H1 (cell line): ENCODE results near the gene PDZRN4. TPM values are rescaled to one million over a fixed set of nuclear protein-coding genes. Genes with fewer than 3 reads are reported as not detected.

Experiments used
- CTCF ChIA-PET: fragments of 300-600 bp; sonication (Branson Sonifier 250); formaldehyde crosslinking; loops from one replicate; lab custom pipeline; 2021; ENCODE audit not compliant: partially characterized antibody; lab: Charles Lee
- POLR2A ChIA-PET: fragments of 300-600 bp; sonication (Branson Sonifier 250); formaldehyde crosslinking; loops from one replicate; lab custom pipeline; 2021; ENCODE audit warnings: inconsistent platforms; ENCODE audit not compliant: partially characterized antibody; lab: Charles Lee
- DNase-seq, 2 experiments: peaks; one replicate each; pipeline versions ENCODE4 v3.0.0 to v3.0.0-alpha.2; 2010 to 2022; ENCODE audit warnings: low spot score in 2 of 2, low read depth in 1 of 2, mixed read lengths in 1 of 2
- FAIRE-seq: peaks from 2 replicates; lab custom pipeline; 2011; peaks lifted over from hg19 to GRCh38; lab: Jason Lieb, UNC
- H2AFZ ChIP-seq: 2 replicates; pipeline ENCODE4 v1.8.1; 2012; ENCODE audit warnings: low read length, inconsistent platforms
- H2AK5ac ChIP-seq: 2 replicates; pipeline ENCODE4 v1.6.1; 2013; ENCODE audit warnings: low read depth, low read length
- H2BK120ac ChIP-seq: replicated peaks from 2 replicates; pipeline ENCODE3; 2013; ENCODE audit warnings: low read depth, low read length, inconsistent platforms
- H2BK12ac ChIP-seq: 2 replicates; pipeline ENCODE4 v1.6.1; 2013; ENCODE audit warnings: low read depth, low read length
- H2BK15ac ChIP-seq: 2 replicates; pipeline ENCODE4 v1.6.1; 2013; ENCODE audit warnings: low read length
- H2BK20ac ChIP-seq: 2 replicates; pipeline ENCODE4 v1.6.1; 2013; ENCODE audit warnings: low read length
- H2BK5ac ChIP-seq: 2 replicates; pipeline ENCODE4 v1.6.1; 2013; ENCODE audit warnings: low read depth, low read length
- H3K14ac ChIP-seq: 2 replicates; pipeline ENCODE4 v1.6.1; 2013; ENCODE audit warnings: inconsistent platforms; ENCODE audit not compliant: insufficient read length
- H3K18ac ChIP-seq: 2 replicates; pipeline ENCODE4 v1.6.1; 2013; ENCODE audit warnings: low read length; ENCODE audit errors: extremely low read depth
- H3K23ac ChIP-seq: 2 replicates; pipeline ENCODE4 v1.6.1; 2013; ENCODE audit warnings: inconsistent platforms; ENCODE audit not compliant: insufficient read length
- H3K23me2 ChIP-seq: 2 replicates; pipeline ENCODE4 v1.6.1; 2013; ENCODE audit warnings: low read depth, low read length
- H3K27ac ChIP-seq: 2 replicates; pipeline ENCODE4 v1.6.1; 2011; ENCODE audit warnings: low read depth, low read length, inconsistent platforms
- H3K27me3 ChIP-seq, 4 experiments: replicated peaks in 1 of 4; 1 replicate in 1 of 4; 2 replicates in 3 of 4; pipeline versions ENCODE4 v1.6.1 to v1.8.1; 2011 to 2013; ENCODE audit warnings: low read length in 3 of 4, mild to moderate bottlenecking in 3 of 4, inconsistent platforms in 2 of 4, mixed read lengths in 2 of 4, moderate library complexity in 1 of 4; ENCODE audit not compliant: control insufficient read depth in 3 of 4, insufficient read depth in 3 of 4; ENCODE audit errors: extremely low read depth in 1 of 4
- H3K36me3 ChIP-seq, 4 experiments: 2 replicates each; pipeline versions ENCODE4 v1.6.1 to v1.8.1; 2011 to 2013; ENCODE audit warnings: mild to moderate bottlenecking in 4 of 4, low read length in 3 of 4, moderate library complexity in 2 of 4, control low read depth in 1 of 4, inconsistent platforms in 1 of 4; ENCODE audit not compliant: insufficient read depth in 4 of 4, control insufficient read depth in 2 of 4
- H3K4ac ChIP-seq: replicated peaks from 2 replicates; pipeline ENCODE3; 2013; ENCODE audit warnings: low read length, low read depth, mixed read lengths, inconsistent platforms; ENCODE audit not compliant: insufficient read length
- H3K4me1 ChIP-seq, 4 experiments: replicated peaks in 1 of 4; 1 replicate in 1 of 4; 2 replicates in 3 of 4; pipeline versions ENCODE4 v1.6.1 to v1.8.1; 2011 to 2013; ENCODE audit warnings: low read length in 3 of 4, inconsistent platforms in 2 of 4, mixed read lengths in 1 of 4; ENCODE audit not compliant: insufficient read depth in 4 of 4, control insufficient read depth in 3 of 4
- H3K4me2 ChIP-seq, 2 experiments: 2 replicates each; pipeline versions ENCODE4 v1.6.1 to v1.8.1; 2011 to 2013; ENCODE audit warnings: low read depth in 2 of 2, low read length in 2 of 2, control low read depth in 1 of 2, inconsistent platforms in 1 of 2, mild to moderate bottlenecking in 1 of 2; ENCODE audit not compliant: insufficient read depth in 1 of 2
- H3K4me3 ChIP-seq, 4 experiments: fragments of 200-600, 300-600 bp in 1 of 4; sonication (generic), shearing (Covaris generic), sonication (Bioruptor Twin) in 1 of 4; 2 replicates each; pipeline versions ENCODE4 v1.5.1 to v1.8.1; 2011 to 2016; ENCODE audit warnings: low read length in 4 of 4, low read depth in 3 of 4, control low read depth in 2 of 4, inconsistent platforms in 2 of 4, mild to moderate bottlenecking in 2 of 4, mixed read lengths in 1 of 4, moderate library complexity in 1 of 4; ENCODE audit not compliant: insufficient read depth in 2 of 4; ENCODE audit errors: extremely low read depth in 1 of 4
- H3K56ac ChIP-seq: replicated peaks from 2 replicates; pipeline ENCODE3; 2013; ENCODE audit warnings: low read depth, mild to moderate bottlenecking, mixed read lengths, low read length, inconsistent platforms; ENCODE audit not compliant: insufficient read length
- H3K79me1 ChIP-seq: 2 replicates; pipeline ENCODE4 v1.6.1; 2013; ENCODE audit warnings: low read depth, low read length, control low read depth
- H3K79me2 ChIP-seq, 2 experiments: 2 replicates each; pipeline versions ENCODE4 v1.6.1 to v1.8.1; 2012 to 2013; ENCODE audit warnings: low read length in 2 of 2, mild to moderate bottlenecking in 2 of 2, inconsistent platforms in 1 of 2; ENCODE audit not compliant: insufficient read depth in 2 of 2, control insufficient read depth in 1 of 2
- H3K9ac ChIP-seq, 4 experiments: replicated peaks in 1 of 4; 1 replicate in 1 of 4; 2 replicates in 3 of 4; pipeline versions ENCODE4 v1.6.1 to v1.8.1; 2011 to 2013; ENCODE audit warnings: low read depth in 3 of 4, low read length in 3 of 4, control low read depth in 2 of 4, mild to moderate bottlenecking in 2 of 4, moderate library complexity in 2 of 4, inconsistent platforms in 1 of 4; ENCODE audit errors: extremely low read depth in 1 of 4
- H3K9me3 ChIP-seq, 2 experiments: 2 replicates each; pipeline versions ENCODE4 v1.6.1 to v1.8.1; 2012 to 2013; ENCODE audit warnings: mild to moderate bottlenecking in 2 of 2, moderate library complexity in 2 of 2, control low read depth in 1 of 2, inconsistent platforms in 1 of 2, low read depth in 1 of 2, low read length in 1 of 2, mixed read lengths in 1 of 2; ENCODE audit not compliant: insufficient read depth in 2 of 2
- H4K20me1 ChIP-seq, 2 experiments: replicated peaks in 1 of 2; 2 replicates each; pipeline versions ENCODE3 to v1.8.1; 2011 to 2013; ENCODE audit warnings: inconsistent platforms in 2 of 2, low read length in 2 of 2, mild to moderate bottlenecking in 1 of 2; ENCODE audit not compliant: insufficient read depth in 2 of 2, control insufficient read depth in 1 of 2
- H4K5ac ChIP-seq: 2 replicates; pipeline ENCODE4 v1.6.1; 2013; ENCODE audit warnings: low read length, low read depth, mixed read lengths, inconsistent platforms; ENCODE audit not compliant: insufficient read length
- H4K8ac ChIP-seq: 2 replicates; pipeline ENCODE4 v1.8.0; 2013; ENCODE audit warnings: mild to moderate bottlenecking, moderate library complexity, low read length, inconsistent platforms; ENCODE audit not compliant: insufficient read depth; ENCODE audit errors: extremely low read depth
- H4K91ac ChIP-seq: replicated peaks from 2 replicates; pipeline ENCODE3; 2013; ENCODE audit warnings: low read length, mixed read lengths, inconsistent platforms; ENCODE audit not compliant: insufficient read length
- CHD1 ChIP-seq: IDR thresholded peaks from 2 replicates; pipeline ENCODE4 v1.6.1; 2012; ENCODE audit warnings: low read depth, low read length, improper control_type of control experiment
- HDAC2 ChIP-seq, 2 experiments: fragments of 300-600 bp in 1 of 2; sonication (generic) in 1 of 2; IDR thresholded peaks; 2 replicates each; pipeline ENCODE4 v1.6.1; 2011 to 2012; ENCODE audit warnings: low read depth in 2 of 2, low read length in 2 of 2, mild to moderate bottlenecking in 2 of 2, moderate library complexity in 2 of 2, borderline replicate concordance in 1 of 2, inconsistent platforms in 1 of 2
- JUND ChIP-seq: IDR thresholded peaks from 2 replicates; pipeline ENCODE4 v1.6.1; 2011; ENCODE audit warnings: mild to moderate bottlenecking, improper control_type of control experiment, low read length
- RNF2 ChIP-seq: fragments of 200-900, 300-1000 bp; sonication (generic); IDR thresholded peaks from 2 replicates; pipeline ENCODE4 v1.7.1; 2016; ENCODE audit warnings: borderline replicate concordance, low read depth, mild to moderate bottlenecking, antibody characterized with exemption, low read length; ENCODE audit not compliant: poor library complexity, severe bottlenecking; ENCODE audit errors: missing control alignments
- RXRA ChIP-seq: IDR thresholded peaks from 2 replicates; pipeline ENCODE4 v1.6.1; 2011; ENCODE audit warnings: low read depth, mild to moderate bottlenecking, low read length, moderate library complexity; ENCODE audit not compliant: insufficient read depth
- SIRT6 ChIP-seq: IDR thresholded peaks from one replicate; pipeline ENCODE4 v1.7.1; 2012; ENCODE audit warnings: low read length, inconsistent platforms
- SUZ12 ChIP-seq: fragments of 200-600 bp; sonication (generic); IDR thresholded peaks from 2 replicates; pipeline ENCODE4 v1.6.1; 2012; ENCODE audit warnings: mild to moderate bottlenecking, inconsistent platforms, low read length, moderate library complexity, mixed read lengths
- YY1 ChIP-seq: IDR thresholded peaks from 2 replicates; pipeline ENCODE4 v1.6.1; 2011; ENCODE audit warnings: low read depth, mild to moderate bottlenecking, low read length
- WGBS, 2 experiments: shearing (Covaris generic) in 1 of 2; methylation state at CpG; one replicate each; pipeline versions ENCODE4 v1.1.6 to v1.1.7; 2013 to 2015; ENCODE audit warnings: low lambda C conversion rate in 2 of 2, mixed read lengths in 2 of 2, inconsistent platforms in 1 of 2, low coverage in 1 of 2, missing lambda C conversion rate in 1 of 2; ENCODE audit not compliant: insufficient replicate concordance in 2 of 2, insufficient coverage in 1 of 2, insufficient read length in 1 of 2; ENCODE audit errors: extremely low coverage in 1 of 2, missing lambda C conversion rate in 1 of 2; 5-methylcytosine and 5-hydroxymethylcytosine counted together
- polyA plus RNA-seq, 7 experiments: library from polyadenylated mRNA; depleted of rRNA in 3 of 7; stranded (reverse) in 5 of 7; unstranded in 2 of 7; fragments of >200 nt in 5 of 7; fragments of 200-250 nt in 2 of 7; gene quantifications; 1 replicate in 5 of 7; 2 replicates in 1 of 7; 4 replicates in 1 of 7; pipeline versions ENCODE4 v1.2.1 to v1.2.3, GENCODE V29; 2011 to 2013; ENCODE audit warnings: missing spikeins in 2 of 7, mixed read lengths in 2 of 7
- total RNA-seq: library from RNA; stranded (reverse); fragmentation: NEBNext Ultra II Directional; extraction: Animal tissue kit (Norgen Biotek cat#: 25700); gene quantifications from 2 replicates; pipeline ENCODE4 v1.2.1, GENCODE V29; 2021

Gene PDZRN4
- total and polyA plus RNA-seq, 2 of the 8 experiments (the other 6 are each of a cell fraction or from before 2014, with no cell fraction given): not detected

- H3K36me3 ChIP-seq: no peaks in the 10 kb centered on the region
- ChIA-PET POLR2A (no interaction called here), CTCF (interaction anchor here (0.6 to 2.4 kb wide), 4 partner anchors 12 to 1170 kb away, joined by 3 to 14 read pairs (median 3); no protein-coding TSS in a partner anchor)
- TF ChIP-seq RNF2: no peak
- TF ChIP-seq RXRA: no peak
- TF ChIP-seq SIRT6: no peak
- no peak for TF ChIP-seq JUND
- no peak for TF ChIP-seq HDAC2 (IDR thresholded peaks at IDR 0.05; ENCODE audit: borderline replicate concordance in 1 of 2, low read depth in 2 of 2, low read length in 2 of 2)
- TF ChIP-seq SUZ12: no peak
- TF ChIP-seq CHD1: no peak
- no peak for TF ChIP-seq YY1
- H3K9ac ChIP-seq: no peak overlapping the region
- no peaks in the 10 kb centered on the region for H4K20me1 ChIP-seq
- no peak overlapping the region for H2BK120ac ChIP-seq
- no peaks in the 10 kb centered on the region for H3K79me1 ChIP-seq
- H4K91ac ChIP-seq: no peak overlapping the region
- H3K27me3 ChIP-seq: no peaks in the 10 kb centered on the region
- H3K18ac ChIP-seq: no peak overlapping the region
- no peak overlapping the region for H2BK5ac ChIP-seq
- no peak overlapping the region for H3K27ac ChIP-seq
- no peak overlapping the region for H2AK5ac ChIP-seq
- no peak for FAIRE-seq
- no peak overlapping the region for H4K8ac ChIP-seq
- no peak overlapping the region for H3K14ac ChIP-seq
- H3K23ac ChIP-seq: no peak overlapping the region
- no peak overlapping the region for H4K5ac ChIP-seq
- no peaks in the 10 kb centered on the region for H3K23me2 ChIP-seq
- H3K79me2 ChIP-seq: no peaks in the 10 kb centered on the region
- H3K4me2 ChIP-seq: no peak overlapping the region
- no peaks in the 10 kb centered on the region for H3K9me3 ChIP-seq
- 82% methylated on average over 2 of the region's 2 CpGs; no CpG with 5 or more reads in 1 of the 2 experiments for WGBS, 2 experiments
- H2BK12ac ChIP-seq: no peak overlapping the region
- no peak for DNase-seq
- no peak overlapping the region for H3K56ac ChIP-seq
- H3K4me1 ChIP-seq: peaks cover 0 to 2% (median 0%) of the 10 kb centered on the region in 4 experiments; a peak in 2 of 7 replicates
- no peak overlapping the region for H2AFZ ChIP-seq
- H3K4me3 ChIP-seq: no peak overlapping the region
- H2BK20ac ChIP-seq: no peak overlapping the region
- no peak overlapping the region for H3K4ac ChIP-seq
- no peak overlapping the region for H2BK15ac ChIP-seq
Observed at GRCh38 chr12:41202051-41202450, 13.9 kb downstream of the PDZRN4 start.
